ENCODE results near the gene SEMA4G. TPM values are rescaled to one million over a fixed set of nuclear protein-coding genes. Genes with fewer than 3 reads are reported as not detected.

SEMA4G gene
- total RNA-seq, 1 experiment from 2014 or later = 3.4 TPM

GRCh38 chr10:100978901-100979195 lies 9.5 kb downstream of the SEMA4G start:
- peaks cover 4% of the 10 kb centered on the region for H3K36me3 ChIP-seq (replicated peaks; ENCODE audit: control insufficient read depth, insufficient read depth, low read length)
- DNase-seq = no peak
- H3K4me3 ChIP-seq (ENCODE audit: insufficient read depth, low read depth, low read length) = no peak overlapping the region

GRCh38 chr10:100979791-100980272 lies 10.5 kb downstream of the SEMA4G start:
- DNase-seq = peak; percentile 18
- Histone ChIP-seq H3K4me3 (ENCODE audit: insufficient read depth, low read depth, low read length) (no peak overlapping the region), H3K36me3 (replicated peaks; ENCODE audit: control insufficient read depth, insufficient read depth, low read length) (peaks cover 4% of the 10 kb centered on the region), H3K27me3 (ENCODE audit: control insufficient read depth, insufficient read depth, low read length) (no peaks in the 10 kb centered on the region)

More at GRCh38 chr10:100978901-100979195, 9.5 kb downstream of the SEMA4G start:
- H3K27me3 ChIP-seq (ENCODE audit: control insufficient read depth, insufficient read depth, low read length) = no peaks in the 10 kb centered on the region

GRCh38 chr10:100980311-100980710 lies 11.0 kb downstream of the SEMA4G start:
- Histone ChIP-seq H3K36me3 (replicated peaks; ENCODE audit: control insufficient read depth, insufficient read depth, low read length) (peaks cover 4% of the 10 kb centered on the region), H3K27me3 (ENCODE audit: control insufficient read depth, insufficient read depth, low read length) (no peaks in the 10 kb centered on the region), H3K4me3 (ENCODE audit: insufficient read depth, low read depth, low read length) (no peak overlapping the region)
- DNase-seq = peak; percentile 13

GRCh38 chr10:100980711-100981110 lies 11.4 kb downstream of the SEMA4G start:
- peak; percentile 13 for DNase-seq
- no peak overlapping the region for H3K4me3 ChIP-seq (ENCODE audit: insufficient read depth, low read depth, low read length)
- H3K36me3 ChIP-seq (replicated peaks; ENCODE audit: control insufficient read depth, insufficient read depth, low read length) = peaks cover 4% of the 10 kb centered on the region
- no peaks in the 10 kb centered on the region for H3K27me3 ChIP-seq (ENCODE audit: control insufficient read depth, insufficient read depth, low read length)

- no peaks in the 10 kb centered on the region for H3K27me3 ChIP-seq (ENCODE audit: control insufficient read depth, insufficient read depth, low read length)
- no peak for DNase-seq
- H3K36me3 ChIP-seq (replicated peaks; ENCODE audit: control insufficient read depth, insufficient read depth, low read length) = peaks cover 4% of the 10 kb centered on the region
- no peak overlapping the region for H3K4me3 ChIP-seq (ENCODE audit: insufficient read depth, low read depth, low read length)
Observed at GRCh38 chr10:100981178-100981772, 12.0 kb downstream of the SEMA4G start.

GRCh38 chr10:100982916-100983830 lies 13.9 kb downstream of the SEMA4G start:
- Histone ChIP-seq H3K36me3 (replicated peaks; ENCODE audit: control insufficient read depth, insufficient read depth, low read length) (peaks cover 4% of the 10 kb centered on the region), H3K4me3 (ENCODE audit: insufficient read depth, low read depth, low read length) (no peak overlapping the region), H3K27me3 (ENCODE audit: control insufficient read depth, insufficient read depth, low read length) (no peaks in the 10 kb centered on the region)
- peak; percentile 37 for DNase-seq

DNA sequence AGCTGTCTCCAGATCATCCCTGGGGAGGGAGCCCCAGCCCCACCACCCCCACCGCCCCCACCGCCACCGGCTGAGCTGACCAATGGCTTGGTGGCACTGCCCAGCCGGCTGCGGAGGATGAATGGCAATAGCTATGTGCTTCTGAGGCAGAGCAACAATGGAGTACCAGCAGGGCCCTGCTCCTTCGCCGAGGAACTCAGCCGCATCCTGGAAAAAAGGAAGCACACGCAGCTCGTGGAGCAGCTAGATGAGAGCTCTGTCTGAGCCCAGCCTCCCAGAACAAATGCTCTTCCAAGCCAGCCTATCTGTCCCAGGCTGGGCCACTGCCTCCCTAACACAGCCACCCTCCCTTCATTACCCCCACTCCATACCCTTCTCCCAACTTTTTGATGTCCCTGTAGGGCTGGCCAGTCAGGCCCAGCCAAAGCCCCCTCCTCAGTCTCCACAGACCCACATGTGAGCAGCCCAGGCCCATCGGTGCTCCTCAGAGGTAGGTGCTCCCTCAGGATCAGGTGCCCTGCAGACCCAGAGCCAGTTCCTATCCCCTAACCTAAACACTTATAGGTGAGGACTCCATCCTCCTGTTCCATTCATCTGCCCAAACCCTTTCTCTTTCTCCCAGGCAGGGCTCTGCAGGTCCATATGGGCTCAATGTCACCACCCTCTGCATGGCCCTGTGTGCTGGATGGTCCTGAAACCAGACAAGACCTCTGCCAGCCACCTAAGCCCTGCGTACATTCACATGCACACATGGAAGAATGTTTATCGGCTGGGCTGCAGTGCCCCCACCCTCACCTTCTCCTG lies 14.8 kb downstream of the SEMA4G start:
- H3K4me3 ChIP-seq (ENCODE audit: insufficient read depth, low read depth, low read length) = no peak overlapping the region
- no peaks in the 10 kb centered on the region for H3K27me3 ChIP-seq (ENCODE audit: control insufficient read depth, insufficient read depth, low read length)
- DNase-seq = no peak
- H3K36me3 ChIP-seq (replicated peaks; ENCODE audit: control insufficient read depth, insufficient read depth, low read length) = peaks cover 6% of the 10 kb centered on the region

DNA sequence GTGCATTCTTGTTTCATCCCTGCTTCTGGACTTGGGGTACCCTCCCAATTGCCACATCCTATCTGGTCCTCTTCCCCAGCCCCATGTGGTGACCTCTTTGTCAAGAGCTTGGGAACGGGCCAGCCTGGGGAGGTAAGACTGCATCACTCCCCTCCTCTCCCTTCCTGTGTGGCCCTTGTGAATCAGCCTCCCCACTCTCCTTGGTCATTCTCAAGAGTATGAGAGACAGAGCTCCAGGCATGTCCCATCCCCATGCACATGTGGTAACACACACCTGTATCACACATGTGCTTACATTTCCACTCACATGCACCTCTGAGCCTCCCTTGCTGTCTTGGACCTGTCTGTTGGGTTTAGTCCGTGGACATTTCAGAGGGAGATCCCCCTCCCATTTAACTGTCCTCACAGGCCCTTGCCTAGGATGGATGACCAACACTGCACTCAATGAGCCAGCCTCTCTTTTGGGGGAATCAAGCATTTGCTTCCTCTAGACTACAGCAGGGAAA lies 15.4 kb downstream of the SEMA4G start:
- Histone ChIP-seq H3K36me3 (replicated peaks; ENCODE audit: control insufficient read depth, insufficient read depth, low read length) (peaks cover 13% of the 10 kb centered on the region), H3K4me3 (ENCODE audit: insufficient read depth, low read depth, low read length) (no peak overlapping the region), H3K27me3 (ENCODE audit: control insufficient read depth, insufficient read depth, low read length) (no peaks in the 10 kb centered on the region)
- DNase-seq = no peak

DNA sequence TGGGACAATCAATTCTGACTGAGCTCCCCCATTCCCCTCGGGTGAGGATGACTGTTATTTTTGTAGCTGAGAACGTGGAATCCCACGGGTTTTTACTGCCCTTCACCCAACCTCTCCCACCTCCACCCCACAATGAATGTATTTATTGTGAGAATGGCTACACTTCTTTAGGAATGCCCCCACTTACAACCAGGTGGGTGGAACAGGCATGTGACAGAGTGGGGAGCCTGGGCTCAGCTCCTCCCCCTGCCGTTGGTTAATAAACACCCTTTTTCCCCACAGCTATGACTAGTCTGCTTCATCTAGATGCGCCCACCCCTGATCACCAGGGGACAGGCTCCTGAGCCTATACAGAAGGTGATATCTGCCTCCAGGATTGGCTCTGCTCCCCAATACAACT lies 16.0 kb downstream of the SEMA4G start:
- H3K27me3 ChIP-seq (ENCODE audit: control insufficient read depth, insufficient read depth, low read length) = no peaks in the 10 kb centered on the region
- no peak for DNase-seq
- no peak overlapping the region for H3K4me3 ChIP-seq (ENCODE audit: insufficient read depth, low read depth, low read length)
- peaks cover 15% of the 10 kb centered on the region for H3K36me3 ChIP-seq (replicated peaks; ENCODE audit: control insufficient read depth, insufficient read depth, low read length)

GRCh38 chr10:100986623-100986951 lies 17.3 kb downstream of the SEMA4G start:
- peak overlapping the region; percentile 93 for H3K4me3 ChIP-seq (ENCODE audit: insufficient read depth, low read depth, low read length)
- H3K36me3 ChIP-seq (replicated peaks; ENCODE audit: control insufficient read depth, insufficient read depth, low read length) = peaks cover 25% of the 10 kb centered on the region
- H3K27me3 ChIP-seq (ENCODE audit: control insufficient read depth, insufficient read depth, low read length) = no peaks in the 10 kb centered on the region
- no peak for DNase-seq

GRCh38 chr10:100986952-100987684 lies 17.8 kb downstream of the SEMA4G start, which contains the start of the genes MRPL43 and TWNK:
Gene MRPL43 (minus strand): TSS chr10:100987497. CDS start chr10:100987443, 54 bp downstream.
Gene TWNK (plus strand): TSS chr10:100987543. CDS start chr10:100988211, 668 bp downstream.
- Histone ChIP-seq H3K4me3 (ENCODE audit: insufficient read depth, low read depth, low read length) (peak within 1 kb of the TSS; percentile 93), H3K36me3 (replicated peaks; ENCODE audit: control insufficient read depth, insufficient read depth, low read length) (peaks cover 25% of the 10 kb centered on the region), H3K27me3 (ENCODE audit: control insufficient read depth, insufficient read depth, low read length) (no peaks in the 10 kb centered on the region)
- DNase-seq = peak; percentile 96

DNA sequence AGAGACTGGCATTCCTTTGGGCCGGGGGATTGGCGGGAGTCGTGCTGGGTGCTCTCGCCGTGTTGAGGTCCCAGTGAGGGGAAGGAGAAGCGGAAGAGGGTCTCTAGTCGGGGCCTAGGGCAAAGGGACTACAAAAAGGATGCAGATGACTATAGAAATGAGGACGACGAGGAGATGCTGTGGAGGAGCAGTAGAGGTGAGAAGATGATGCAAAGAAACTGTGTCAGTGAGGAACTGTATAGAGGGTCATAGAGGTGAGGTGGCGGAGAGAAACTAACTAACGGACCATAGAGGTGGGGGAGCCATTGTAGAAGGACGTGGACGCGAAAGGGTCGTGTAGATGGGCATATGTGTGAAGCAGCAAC lies 18.4 kb downstream of the SEMA4G start:
- no peak for DNase-seq
- Histone ChIP-seq H3K4me3 (ENCODE audit: insufficient read depth, low read depth, low read length) (peak overlapping the region; percentile 93), H3K27me3 (ENCODE audit: control insufficient read depth, insufficient read depth, low read length) (no peaks in the 10 kb centered on the region), H3K36me3 (replicated peaks; ENCODE audit: control insufficient read depth, insufficient read depth, low read length) (peaks cover 26% of the 10 kb centered on the region)

- Histone ChIP-seq H3K4me3 (ENCODE audit: insufficient read depth, low read depth, low read length) (peak overlapping the region; percentile 93), H3K27me3 (ENCODE audit: control insufficient read depth, insufficient read depth, low read length) (no peaks in the 10 kb centered on the region)
Observed at GRCh38 chr10:100988166-100988565, 18.9 kb downstream of the SEMA4G start.

GRCh38 chr10:100989088-100989487 lies 19.8 kb downstream of the SEMA4G start:
- peaks cover 35% of the 10 kb centered on the region for H3K36me3 ChIP-seq (replicated peaks; ENCODE audit: control insufficient read depth, insufficient read depth, low read length)
- DNase-seq = no peak
- H3K4me3 ChIP-seq (ENCODE audit: insufficient read depth, low read depth, low read length) = no peak overlapping the region
- H3K27me3 ChIP-seq (ENCODE audit: control insufficient read depth, insufficient read depth, low read length) = no peaks in the 10 kb centered on the region

More at GRCh38 chr10:100988166-100988565, 18.9 kb downstream of the SEMA4G start:
- peaks cover 26% of the 10 kb centered on the region for H3K36me3 ChIP-seq (replicated peaks; ENCODE audit: control insufficient read depth, insufficient read depth, low read length)
- DNase-seq = no peak

Measured in H7 (cell line).